Measurements from ENCODE around the gene OR4D6. TPM values are rescaled to one million over a fixed set of nuclear protein-coding genes. Genes with fewer than 3 reads are reported as not detected.

The OR4D6 gene
- polyA plus RNA-seq, 1 donor (not counting 4 experiments of a cell fraction or from before 2014, with no cell fraction given), result not detected

DNA sequence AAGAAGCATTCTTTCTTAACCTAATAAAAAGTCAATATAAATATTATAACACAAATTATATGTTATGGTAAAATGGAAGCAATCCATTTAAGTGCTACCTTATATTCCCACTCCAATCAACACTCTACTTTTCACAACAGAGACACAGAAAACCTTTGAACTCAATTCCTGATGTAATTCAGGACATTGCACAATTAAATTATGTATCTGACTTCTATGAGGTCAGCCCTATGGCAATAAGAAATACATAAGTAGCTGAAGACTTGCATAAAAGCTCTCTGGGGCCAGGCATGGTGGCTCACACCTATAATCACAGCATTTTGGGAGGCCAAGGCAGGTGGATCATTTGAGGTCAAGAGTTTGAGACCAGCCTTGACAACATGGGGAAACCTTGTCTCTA lies 23.1 kb downstream of the OR4D6 start:
- H3K4me1 ChIP-seq (ENCODE audit: control insufficient read depth, extremely low read depth, insufficient read depth, low read length), result no peaks in the 10 kb centered on the region
- no peaks in the 10 kb centered on the region for H3K36me3 ChIP-seq (ENCODE audit: control insufficient read depth in 2 of 2, extremely low read depth in 1 of 2, insufficient read depth in 2 of 2, low read length in 2 of 2)
- no peak overlapping the region for H3K9ac ChIP-seq (ENCODE audit: control insufficient read depth, extremely low read depth, insufficient read depth, low read length)
- FAIRE-seq (no peak), DNase-seq (ENCODE audit: low read depth, low spot score) (no peak)
- no peak overlapping the region for H3K4me2 ChIP-seq (ENCODE audit: control insufficient read depth, extremely low read depth, insufficient read depth, low read depth, low read length)
- H3K9me3 ChIP-seq (ENCODE audit: control insufficient read depth, low read depth, low read length), result no peaks in the 10 kb centered on the region
- H3K79me2 ChIP-seq (ENCODE audit: control insufficient read depth, insufficient read depth, low read length), result no peaks in the 10 kb centered on the region
- H2AFZ ChIP-seq (ENCODE audit: control insufficient read depth, low read length), result no peak overlapping the region
- no peak overlapping the region for H3K4me3 ChIP-seq (ENCODE audit: control insufficient read depth in 2 of 3, extremely low read depth in 1 of 3, insufficient read depth in 2 of 3, low read depth in 1 of 3, low read length in 3 of 3)
- H4K20me1 ChIP-seq (ENCODE audit: control insufficient read depth, extremely low read depth, insufficient read depth, low read length), result no peaks in the 10 kb centered on the region
- H3K27ac ChIP-seq (ENCODE audit: control insufficient read depth, insufficient read depth, low read length), result no peak overlapping the region
- no peak for TF ChIP-seq EZH2 (IDR thresholded peaks at IDR 0.05; ENCODE audit: low read length)
- TF ChIP-seq, protein P1, sequence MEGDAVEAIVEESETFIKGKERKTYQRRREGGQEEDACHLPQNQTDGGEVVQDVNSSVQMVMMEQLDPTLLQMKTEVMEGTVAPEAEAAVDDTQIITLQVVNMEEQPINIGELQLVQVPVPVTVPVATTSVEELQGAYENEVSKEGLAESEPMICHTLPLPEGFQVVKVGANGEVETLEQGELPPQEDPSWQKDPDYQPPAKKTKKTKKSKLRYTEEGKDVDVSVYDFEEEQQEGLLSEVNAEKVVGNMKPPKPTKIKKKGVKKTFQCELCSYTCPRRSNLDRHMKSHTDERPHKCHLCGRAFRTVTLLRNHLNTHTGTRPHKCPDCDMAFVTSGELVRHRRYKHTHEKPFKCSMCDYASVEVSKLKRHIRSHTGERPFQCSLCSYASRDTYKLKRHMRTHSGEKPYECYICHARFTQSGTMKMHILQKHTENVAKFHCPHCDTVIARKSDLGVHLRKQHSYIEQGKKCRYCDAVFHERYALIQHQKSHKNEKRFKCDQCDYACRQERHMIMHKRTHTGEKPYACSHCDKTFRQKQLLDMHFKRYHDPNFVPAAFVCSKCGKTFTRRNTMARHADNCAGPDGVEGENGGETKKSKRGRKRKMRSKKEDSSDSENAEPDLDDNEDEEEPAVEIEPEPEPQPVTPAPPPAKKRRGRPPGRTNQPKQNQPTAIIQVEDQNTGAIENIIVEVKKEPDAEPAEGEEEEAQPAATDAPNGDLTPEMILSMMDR (optimal IDR thresholded peaks at IDR 0.05 in 1 of 3, IDR thresholded peaks at IDR 0.05 in 1 of 3, conservative IDR thresholded peaks at IDR 0.05 in 1 of 3; ENCODE audit: extremely low read depth in 1 of 3, insufficient read depth in 2 of 3, low read length in 3 of 3), result no peak
- dilution Hi-C loops (cut with MboI; ENCODE audit: extremely low pct_ligation_motif_present, low sequenced_read_pairs), result no loop called here
- no peaks in the 10 kb centered on the region for H3K27me3 ChIP-seq (ENCODE audit: control insufficient read depth, extremely low read depth, insufficient read depth, low read length)
- no peaks in the 10 kb centered on the region for H3K9me1 ChIP-seq (ENCODE audit: control insufficient read depth, extremely low read depth, insufficient read depth, low read length)

GRCh38 chr11:59480359-59480758 lies 23.6 kb downstream of the OR4D6 start:
- TF ChIP-seq EZH2 (IDR thresholded peaks at IDR 0.05; ENCODE audit: low read length), result no peak
- TF ChIP-seq, protein P1 (optimal IDR thresholded peaks at IDR 0.05 in 1 of 3, IDR thresholded peaks at IDR 0.05 in 1 of 3, conservative IDR thresholded peaks at IDR 0.05 in 1 of 3; ENCODE audit: extremely low read depth in 1 of 3, insufficient read depth in 2 of 3, low read length in 3 of 3), result no peak
- Histone ChIP-seq H3K9me1 (ENCODE audit: control insufficient read depth, extremely low read depth, insufficient read depth, low read length) (no peaks in the 10 kb centered on the region), H3K9ac (ENCODE audit: control insufficient read depth, extremely low read depth, insufficient read depth, low read length) (no peak overlapping the region), H3K4me1 (ENCODE audit: control insufficient read depth, extremely low read depth, insufficient read depth, low read length) (no peaks in the 10 kb centered on the region), H4K20me1 (ENCODE audit: control insufficient read depth, extremely low read depth, insufficient read depth, low read length) (no peaks in the 10 kb centered on the region), H3K79me2 (ENCODE audit: control insufficient read depth, insufficient read depth, low read length) (no peaks in the 10 kb centered on the region), H3K27ac (ENCODE audit: control insufficient read depth, insufficient read depth, low read length) (no peak overlapping the region), H3K9me3 (ENCODE audit: control insufficient read depth, low read depth, low read length) (no peaks in the 10 kb centered on the region), H3K27me3 (ENCODE audit: control insufficient read depth, extremely low read depth, insufficient read depth, low read length) (no peaks in the 10 kb centered on the region), H3K4me2 (ENCODE audit: control insufficient read depth, extremely low read depth, insufficient read depth, low read depth, low read length) (no peak overlapping the region), H2AFZ (ENCODE audit: control insufficient read depth, low read length) (no peak overlapping the region), H3K36me3 (ENCODE audit: control insufficient read depth in 2 of 2, extremely low read depth in 1 of 2, insufficient read depth in 2 of 2, low read length in 2 of 2) (no peaks in the 10 kb centered on the region), H3K4me3 (ENCODE audit: control insufficient read depth in 2 of 3, extremely low read depth in 1 of 3, insufficient read depth in 2 of 3, low read depth in 1 of 3, low read length in 3 of 3) (no peak overlapping the region)
- DNase-seq (ENCODE audit: low read depth, low spot score), result no peak
- dilution Hi-C loops (cut with MboI; ENCODE audit: extremely low pct_ligation_motif_present, low sequenced_read_pairs), result no loop called here
- FAIRE-seq, result no peak
